ENCODE measurements around the gene FIBP. TPM values are rescaled to one million over a fixed set of nuclear protein-coding genes. Genes with fewer than 3 reads are reported as not detected.
"Not testable (repeated sequence)": the region's sequence is repeated elsewhere in the genome, so short reads cannot be mapped to it uniquely, and the experiment has no call there.

The FIBP gene
- total RNA-seq, 1 donor, result 129 TPM

DNA sequence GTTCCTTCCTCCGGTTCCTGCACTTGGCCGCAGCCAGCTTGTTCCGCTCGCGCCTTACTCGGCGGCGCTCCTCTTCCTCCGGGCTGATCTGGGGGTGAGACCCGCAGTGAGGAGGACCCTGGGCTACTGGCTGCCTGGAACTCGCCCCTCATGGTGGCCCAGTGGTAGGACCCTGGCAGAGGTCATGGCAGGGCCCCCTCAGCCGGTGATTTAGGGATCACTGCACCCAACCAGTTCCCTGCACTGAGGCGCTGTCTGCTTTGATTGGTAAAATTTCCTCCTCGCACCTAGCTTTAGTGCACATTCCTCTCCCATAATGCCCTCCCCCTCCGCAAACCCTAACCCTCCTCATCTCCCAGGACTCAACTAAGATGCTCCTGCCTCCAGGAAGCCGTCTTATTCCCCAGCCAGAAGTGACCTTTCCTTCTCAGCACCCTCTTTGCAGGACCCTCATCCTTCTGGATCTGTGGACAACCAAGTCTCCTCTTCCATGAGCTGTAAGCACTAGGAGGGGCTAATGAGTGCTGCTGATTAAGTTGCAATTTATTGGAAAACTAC, 5.8 kb upstream of the FIBP start:
- no peaks in the 10 kb centered on the region for H3K27me3 ChIP-seq (ENCODE audit: insufficient read depth, low read length)
- H2AFZ ChIP-seq (ENCODE audit: low read length), result no peak overlapping the region
- peaks cover 79% of the 10 kb centered on the region for H3K79me2 ChIP-seq (ENCODE audit: insufficient read depth, low read length)
- H4K20me1 ChIP-seq (ENCODE audit: insufficient read depth, low read length), result peaks cover 60% of the 10 kb centered on the region
- DNase-seq (ENCODE audit: insufficient read length, low spot score, missing footprints), result peak; percentile 72
- peaks cover 58% of the 10 kb centered on the region for H3K36me3 ChIP-seq (ENCODE audit: insufficient read depth, low read length)
- H3K4me2 ChIP-seq (ENCODE audit: insufficient read depth, low read length), result peak overlapping the region; percentile 45
- H3K4me1 ChIP-seq (ENCODE audit: insufficient read depth, low read length), result peaks cover 82% of the 10 kb centered on the region
- peak overlapping the region; percentile 56 for H3K27ac ChIP-seq (ENCODE audit: low read depth, low read length)
- H3K4me3 ChIP-seq (ENCODE audit: insufficient read depth, low read length), result no peak overlapping the region
- TF ChIP-seq, protein P1, sequence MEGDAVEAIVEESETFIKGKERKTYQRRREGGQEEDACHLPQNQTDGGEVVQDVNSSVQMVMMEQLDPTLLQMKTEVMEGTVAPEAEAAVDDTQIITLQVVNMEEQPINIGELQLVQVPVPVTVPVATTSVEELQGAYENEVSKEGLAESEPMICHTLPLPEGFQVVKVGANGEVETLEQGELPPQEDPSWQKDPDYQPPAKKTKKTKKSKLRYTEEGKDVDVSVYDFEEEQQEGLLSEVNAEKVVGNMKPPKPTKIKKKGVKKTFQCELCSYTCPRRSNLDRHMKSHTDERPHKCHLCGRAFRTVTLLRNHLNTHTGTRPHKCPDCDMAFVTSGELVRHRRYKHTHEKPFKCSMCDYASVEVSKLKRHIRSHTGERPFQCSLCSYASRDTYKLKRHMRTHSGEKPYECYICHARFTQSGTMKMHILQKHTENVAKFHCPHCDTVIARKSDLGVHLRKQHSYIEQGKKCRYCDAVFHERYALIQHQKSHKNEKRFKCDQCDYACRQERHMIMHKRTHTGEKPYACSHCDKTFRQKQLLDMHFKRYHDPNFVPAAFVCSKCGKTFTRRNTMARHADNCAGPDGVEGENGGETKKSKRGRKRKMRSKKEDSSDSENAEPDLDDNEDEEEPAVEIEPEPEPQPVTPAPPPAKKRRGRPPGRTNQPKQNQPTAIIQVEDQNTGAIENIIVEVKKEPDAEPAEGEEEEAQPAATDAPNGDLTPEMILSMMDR (IDR thresholded peaks at IDR 0.05; ENCODE audit: extremely low read depth, low read depth, low read length), result no peak
- no peaks in the 10 kb centered on the region for H3K9me3 ChIP-seq (ENCODE audit: low read depth, low read length)

GRCh38 chr11:65892661-65893317, 4.5 kb upstream of the FIBP start:
- peaks cover 60% of the 10 kb centered on the region for H4K20me1 ChIP-seq (ENCODE audit: insufficient read depth, low read length)
- TF ChIP-seq, protein P1 (IDR thresholded peaks at IDR 0.05; ENCODE audit: extremely low read depth, low read depth, low read length), result no peak
- peak overlapping the region; percentile 100 for H3K4me2 ChIP-seq (ENCODE audit: insufficient read depth, low read length)
- DNase-seq (ENCODE audit: insufficient read length, low spot score, missing footprints), result no peak
- H3K4me1 ChIP-seq (ENCODE audit: insufficient read depth, low read length), result peaks cover 79% of the 10 kb centered on the region
- H3K79me2 ChIP-seq (ENCODE audit: insufficient read depth, low read length), result peaks cover 66% of the 10 kb centered on the region
- no peaks in the 10 kb centered on the region for H3K27me3 ChIP-seq (ENCODE audit: insufficient read depth, low read length)
- H3K4me3 ChIP-seq (ENCODE audit: insufficient read depth, low read length), result peak overlapping the region; percentile 95
- H3K36me3 ChIP-seq (ENCODE audit: insufficient read depth, low read length), result peaks cover 53% of the 10 kb centered on the region
- no peaks in the 10 kb centered on the region for H3K9me3 ChIP-seq (ENCODE audit: low read depth, low read length)
- no peak overlapping the region for H2AFZ ChIP-seq (ENCODE audit: low read length)
- H3K27ac ChIP-seq (ENCODE audit: low read depth, low read length), result peak overlapping the region; percentile 98

DNA sequence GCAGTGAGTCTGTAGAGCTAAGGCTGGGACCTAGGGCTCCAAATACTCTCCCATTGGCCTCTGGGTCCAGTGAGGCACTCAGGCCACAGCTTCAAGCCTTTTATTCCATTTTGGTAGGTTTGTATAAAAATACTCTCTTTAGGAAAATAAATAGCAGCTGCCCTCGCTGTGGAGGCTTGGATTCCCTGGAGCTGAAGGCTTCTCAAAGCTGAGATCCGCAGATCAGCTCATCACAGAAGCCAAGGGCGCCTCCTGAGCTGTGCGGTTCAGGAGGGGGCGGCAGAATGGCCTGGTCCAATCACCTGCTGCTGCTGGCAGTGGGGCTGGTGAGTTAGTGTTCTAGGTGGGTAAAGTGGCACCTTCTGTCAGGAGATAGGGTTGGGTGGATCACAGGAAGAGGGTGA, 3.9 kb upstream of the FIBP start:
- DNase-seq (ENCODE audit: insufficient read length, low spot score, missing footprints), result peak; percentile 77
- peaks cover 66% of the 10 kb centered on the region for H3K79me2 ChIP-seq (ENCODE audit: insufficient read depth, low read length)
- peaks cover 49% of the 10 kb centered on the region for H3K36me3 ChIP-seq (ENCODE audit: insufficient read depth, low read length)
- peak overlapping the region; percentile 98 for H3K27ac ChIP-seq (ENCODE audit: low read depth, low read length)
- not testable (repeated sequence) for H2AFZ ChIP-seq (ENCODE audit: low read length); H3K27me3 ChIP-seq (ENCODE audit: insufficient read depth, low read length); H3K9me3 ChIP-seq (ENCODE audit: low read depth, low read length)
- H3K4me3 ChIP-seq (ENCODE audit: insufficient read depth, low read length), result peak overlapping the region; percentile 95
- peaks cover 56% of the 10 kb centered on the region for H4K20me1 ChIP-seq (ENCODE audit: insufficient read depth, low read length)
- H3K4me2 ChIP-seq (ENCODE audit: insufficient read depth, low read length), result peak overlapping the region; percentile 100
- H3K4me1 ChIP-seq (ENCODE audit: insufficient read depth, low read length), result peaks cover 79% of the 10 kb centered on the region

DNA sequence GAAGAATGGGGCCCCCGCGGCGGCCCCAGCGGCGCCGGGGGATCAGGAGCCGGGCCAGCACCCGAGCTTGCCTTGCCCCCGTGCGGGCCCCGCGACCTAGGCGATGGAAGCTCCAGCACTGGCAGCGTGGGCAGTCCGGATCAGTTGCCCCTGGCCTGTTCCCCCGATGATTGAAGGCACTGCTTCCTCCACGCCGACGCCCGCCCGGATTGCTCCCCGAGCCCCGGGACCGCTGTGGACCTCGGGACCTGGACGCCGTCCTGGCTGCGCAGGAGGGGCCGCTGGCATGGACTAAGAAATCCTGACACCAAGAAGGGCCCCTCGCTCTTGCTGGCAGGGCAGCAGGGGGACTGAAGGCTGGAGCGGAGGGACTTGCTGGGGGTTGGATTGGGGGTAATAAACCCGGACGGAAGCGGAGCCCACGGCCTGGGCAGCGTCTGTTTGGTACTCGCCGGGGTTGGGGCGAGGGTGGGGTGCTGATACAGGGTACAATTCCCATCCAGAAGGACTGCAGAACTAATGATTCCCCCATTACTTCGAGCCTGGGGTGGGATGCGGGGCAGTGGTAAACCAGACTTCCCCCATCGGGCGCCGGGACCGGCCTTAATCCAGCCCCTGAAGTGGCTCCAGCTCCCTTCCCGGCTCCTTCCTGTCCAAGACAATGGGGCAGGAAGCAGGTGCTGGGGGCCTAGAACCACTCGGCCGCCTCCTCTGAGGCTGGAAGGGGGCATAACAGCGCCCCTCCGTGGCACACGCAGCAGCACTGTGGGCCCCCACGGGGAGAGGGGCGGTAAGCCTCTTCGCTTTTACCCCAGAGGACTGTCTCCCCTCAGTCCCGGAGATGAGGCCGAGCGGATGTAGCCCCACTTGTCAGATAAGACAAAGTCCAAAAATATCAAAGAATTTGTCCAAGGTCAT, 3.2 kb upstream of the FIBP start:
- peak overlapping the region; percentile 95 for H3K4me3 ChIP-seq (ENCODE audit: insufficient read depth, low read length)
- no peaks in the 10 kb centered on the region for H3K9me3 ChIP-seq (ENCODE audit: low read depth, low read length)
- peaks cover 77% of the 10 kb centered on the region for H3K4me1 ChIP-seq (ENCODE audit: insufficient read depth, low read length)
- peak; percentile 86 for DNase-seq (ENCODE audit: insufficient read length, low spot score, missing footprints)
- peaks cover 66% of the 10 kb centered on the region for H3K79me2 ChIP-seq (ENCODE audit: insufficient read depth, low read length)
- H3K27me3 ChIP-seq (ENCODE audit: insufficient read depth, low read length), result no peaks in the 10 kb centered on the region
- TF ChIP-seq, protein P1 (IDR thresholded peaks at IDR 0.05; ENCODE audit: extremely low read depth, low read depth, low read length), result peak; percentile 26
- H3K36me3 ChIP-seq (ENCODE audit: insufficient read depth, low read length), result peaks cover 48% of the 10 kb centered on the region
- no peak overlapping the region for H2AFZ ChIP-seq (ENCODE audit: low read length)
- peak overlapping the region; percentile 98 for H3K27ac ChIP-seq (ENCODE audit: low read depth, low read length)
- peak overlapping the region; percentile 100 for H3K4me2 ChIP-seq (ENCODE audit: insufficient read depth, low read length)
- peaks cover 50% of the 10 kb centered on the region for H4K20me1 ChIP-seq (ENCODE audit: insufficient read depth, low read length)
